MG63 (cell line): ENCODE data around the gene ADORA3. TPM values are rescaled to one million over a fixed set of nuclear protein-coding genes. Genes with fewer than 3 reads are reported as not detected.
A peak's percentile ranks its signal among the peaks of the same experiment; 100 is the strongest.
"Not testable (repeated sequence)": the region's sequence is repeated elsewhere in the genome, so short reads cannot be mapped to it uniquely, and the experiment has no call there.

Experiments used
- DNase-seq: peaks from one replicate; pipeline ENCODE4 v3.0.0-alpha.2; 2020
- H3K27me3 ChIP-seq: fragments of 250-450 bp; sonication (Bioruptor Pico); 2 replicates; pipeline ENCODE4 v1.5.1; 2020; ENCODE audit warnings: mild to moderate bottlenecking, moderate library complexity
- H3K36me3 ChIP-seq: fragments of 250-450 bp; sonication (Bioruptor Pico); 2 replicates; pipeline ENCODE4 v1.5.1; 2020; ENCODE audit warnings: mild to moderate bottlenecking, moderate library complexity
- H3K4me3 ChIP-seq: fragments of 250-450 bp; sonication (Bioruptor Pico); 2 replicates; pipeline ENCODE4 v1.5.1; 2020; ENCODE audit warnings: mild to moderate bottlenecking, moderate library complexity
- H3K9me3 ChIP-seq: fragments of 250-450 bp; sonication (Bioruptor Pico); 2 replicates; pipeline ENCODE4 v1.5.1; 2020; ENCODE audit warnings: mild to moderate bottlenecking, moderate library complexity
- total RNA-seq: library from RNA; depleted of rRNA; stranded (reverse); fragments of >200 nt; shearing (Covaris generic); gene quantifications from 2 replicates; pipeline ENCODE4 v1.2.3, GENCODE V29; 2014; ENCODE audit warnings: low replicate concordance; rRNA removed

Gene ADORA3
- total RNA-seq, result not detected in 2 replicates

DNA sequence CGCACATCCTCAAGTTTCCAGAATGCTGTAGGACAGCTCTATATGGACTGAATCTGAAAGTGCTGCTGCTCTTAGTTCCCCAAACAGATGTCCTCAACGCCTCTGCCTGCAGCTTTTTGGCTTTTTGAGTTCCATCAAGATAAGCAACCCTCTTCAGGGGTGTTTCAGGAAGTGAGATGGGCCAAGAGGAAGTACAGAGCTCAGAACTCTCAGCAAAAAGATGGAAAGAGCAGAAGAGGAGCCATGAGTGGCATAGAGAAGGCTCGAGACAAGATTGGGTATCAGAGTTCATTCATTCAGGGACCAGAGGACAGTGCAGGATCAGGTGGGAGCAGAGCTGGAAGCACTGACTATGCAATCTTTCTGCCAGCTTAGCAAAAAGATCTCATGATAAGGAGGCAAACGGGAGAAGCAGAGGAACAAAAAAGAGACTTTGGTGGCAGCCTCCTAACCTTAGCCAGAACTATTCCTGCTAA is at the start of gene ADORA3, which contains the start of gene TMIGD3:
TSS of gene ADORA3 (minus strand) at position 49 of the 476 bp plus-strand sequence. CDS start 279 bp downstream, outside the sequence.
TSS of gene TMIGD3 (minus strand) at position 49 of the 476 bp plus-strand sequence. CDS start 279 bp downstream, outside the sequence.
- Histone ChIP-seq H3K9me3 (no peaks in the 10 kb centered on the region), H3K4me3 (no peak within 1 kb of the TSS), H3K36me3 (no peaks in the 10 kb centered on the region), H3K27me3 (0 out of 2 replicates have a peak, but pooled peaks cover 2% of the 10 kb centered on the region)
- DNase-seq, result no peak

DNA sequence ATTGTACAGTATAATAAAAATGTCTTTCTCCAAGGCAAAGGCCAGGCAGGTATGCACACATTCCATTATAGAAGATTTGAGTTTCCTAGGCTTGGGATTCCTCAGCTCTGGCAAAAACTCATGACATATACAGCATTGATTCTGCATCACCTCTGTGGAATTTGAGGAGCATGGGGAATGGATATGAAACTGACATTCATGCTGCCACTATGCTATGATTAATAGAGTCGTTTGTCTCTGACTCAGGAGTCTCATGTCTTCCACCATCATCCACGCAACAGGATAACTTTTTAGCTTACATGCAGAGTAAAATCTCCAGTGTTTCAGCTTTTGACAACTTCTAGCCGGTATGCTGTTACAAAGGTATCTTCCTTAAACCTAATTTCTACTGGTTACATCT is 49.8 kb upstream of the ADORA3 start:
- Histone ChIP-seq H3K36me3 (no peaks in the 10 kb centered on the region), H3K4me3 (no peak overlapping the region), H3K27me3 (no peaks in the 10 kb centered on the region), H3K9me3 (no peaks in the 10 kb centered on the region)
- DNase-seq, result peak; percentile 29

GRCh38 chr1:111552587-111552986 is 49.2 kb upstream of the ADORA3 start:
- no peak overlapping the region for H3K4me3 ChIP-seq
- DNase-seq, result no peak
- no peaks in the 10 kb centered on the region for H3K27me3 ChIP-seq
- no peaks in the 10 kb centered on the region for H3K9me3 ChIP-seq
- no peaks in the 10 kb centered on the region for H3K36me3 ChIP-seq

GRCh38 chr1:111551623-111552411 is 48.4 kb upstream of the ADORA3 start:
- DNase-seq, result no peak
- Histone ChIP-seq H3K27me3 (no peaks in the 10 kb centered on the region), H3K9me3 (no peaks in the 10 kb centered on the region), H3K36me3 (no peaks in the 10 kb centered on the region), H3K4me3 (no peak overlapping the region)

DNA sequence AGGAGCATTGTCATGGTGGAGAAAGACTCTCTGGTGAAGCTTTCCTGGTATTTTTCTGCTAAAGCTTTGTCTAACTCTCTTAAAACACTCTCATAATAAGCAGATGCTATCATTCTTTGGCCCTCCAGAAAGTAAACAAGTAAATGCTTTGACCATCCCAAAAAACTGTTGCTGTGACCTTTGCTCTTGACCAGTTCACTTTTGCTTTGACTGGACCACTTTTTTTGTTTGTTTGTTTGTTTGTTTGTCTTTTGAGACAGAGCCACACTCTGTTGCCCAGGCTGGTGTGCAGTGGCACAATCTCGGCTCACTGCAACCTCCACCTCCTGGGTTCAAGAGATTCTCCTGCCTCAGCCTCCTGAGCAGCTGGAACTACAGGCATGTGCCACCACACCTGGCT is 44.4 kb upstream of the ADORA3 start:
- H3K36me3 ChIP-seq, H3K9me3 ChIP-seq, DNase-seq, H3K27me3 ChIP-seq, H3K4me3 ChIP-seq: not testable (repeated sequence)

- Histone ChIP-seq H3K9me3 (no peaks in the 10 kb centered on the region), H3K36me3 (no peaks in the 10 kb centered on the region), H3K27me3 (no peaks in the 10 kb centered on the region), H3K4me3 (no peak overlapping the region)
- DNase-seq, result no peak
These were observed 38.8 kb upstream of the ADORA3 start for GRCh38 chr1:111542187-111542586.

GRCh38 chr1:111541721-111542120 is 38.3 kb upstream of the ADORA3 start:
- Histone ChIP-seq H3K9me3 (no peaks in the 10 kb centered on the region), H3K4me3 (no peak overlapping the region), H3K36me3 (no peaks in the 10 kb centered on the region), H3K27me3 (no peaks in the 10 kb centered on the region)
- DNase-seq, result no peak

GRCh38 chr1:111540928-111541327 is 37.5 kb upstream of the ADORA3 start:
- DNase-seq, result no peak
- Histone ChIP-seq H3K36me3 (no peaks in the 10 kb centered on the region), H3K4me3 (no peak overlapping the region), H3K9me3 (no peaks in the 10 kb centered on the region), H3K27me3 (no peaks in the 10 kb centered on the region)

DNA sequence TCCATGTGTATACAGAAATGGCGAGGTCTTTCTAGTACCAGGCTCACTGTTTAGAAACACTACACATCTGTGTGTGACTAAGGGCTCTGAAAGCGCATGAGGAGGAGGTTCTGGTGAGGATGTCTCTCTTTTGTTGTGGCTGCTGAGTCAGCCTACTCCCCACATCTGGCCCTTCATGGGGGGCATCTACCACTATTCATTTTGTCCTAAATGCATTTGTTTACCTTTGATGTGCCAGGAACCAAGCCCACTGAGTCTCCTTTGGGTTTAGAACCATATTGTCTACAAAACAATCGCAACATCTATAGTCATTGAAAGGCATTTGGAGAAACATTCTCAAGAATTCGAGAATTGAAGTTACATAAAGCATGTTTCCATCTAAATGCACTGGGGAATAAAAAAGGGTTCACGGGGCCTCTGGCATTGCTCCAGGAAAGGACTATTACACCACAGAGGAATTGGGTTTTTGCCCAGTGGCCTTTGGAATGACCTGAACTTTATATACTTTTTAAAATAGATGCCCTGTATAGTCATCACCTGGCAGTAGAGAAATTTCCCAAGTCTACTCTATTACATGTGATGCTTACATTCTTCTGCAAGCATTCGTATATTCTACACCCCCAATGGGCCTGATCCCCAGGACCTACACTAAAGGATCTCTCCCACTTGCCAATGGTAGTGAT is 35.1 kb upstream of the ADORA3 start:
- no peak overlapping the region for H3K4me3 ChIP-seq
- peak; percentile 67 for DNase-seq
- H3K9me3 ChIP-seq, result no peaks in the 10 kb centered on the region
- H3K27me3 ChIP-seq, result no peaks in the 10 kb centered on the region
- no peaks in the 10 kb centered on the region for H3K36me3 ChIP-seq

- Histone ChIP-seq H3K9me3 (no peaks in the 10 kb centered on the region), H3K27me3 (no peaks in the 10 kb centered on the region), H3K36me3 (no peaks in the 10 kb centered on the region), H3K4me3 (no peak overlapping the region)
- no peak for DNase-seq
These were observed 32.1 kb upstream of the ADORA3 start for GRCh38 chr1:111535256-111536191.

DNA sequence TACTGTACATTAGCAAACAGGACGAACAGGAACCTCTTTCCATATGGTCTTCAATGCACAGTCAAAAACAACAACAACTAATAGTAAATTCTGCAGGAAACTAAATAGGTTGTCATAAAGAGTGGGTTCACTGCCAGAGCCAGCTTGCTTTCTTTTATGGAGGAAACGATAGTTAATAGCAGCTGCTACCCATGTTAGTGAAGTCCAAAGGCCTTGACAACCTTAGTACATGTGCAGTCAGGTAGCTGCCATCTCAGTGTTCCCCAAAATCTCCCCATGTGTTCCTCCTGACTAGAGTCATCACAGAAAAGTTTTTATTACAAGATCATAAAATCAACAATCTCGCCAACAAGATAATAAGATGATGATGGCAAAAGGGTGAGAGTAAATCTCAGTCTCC is 16.6 kb upstream of the ADORA3 start:
- no peak for DNase-seq
- Histone ChIP-seq H3K9me3 (no peaks in the 10 kb centered on the region), H3K27me3 (no peaks in the 10 kb centered on the region), H3K36me3 (no peaks in the 10 kb centered on the region), H3K4me3 (no peak overlapping the region)

DNA sequence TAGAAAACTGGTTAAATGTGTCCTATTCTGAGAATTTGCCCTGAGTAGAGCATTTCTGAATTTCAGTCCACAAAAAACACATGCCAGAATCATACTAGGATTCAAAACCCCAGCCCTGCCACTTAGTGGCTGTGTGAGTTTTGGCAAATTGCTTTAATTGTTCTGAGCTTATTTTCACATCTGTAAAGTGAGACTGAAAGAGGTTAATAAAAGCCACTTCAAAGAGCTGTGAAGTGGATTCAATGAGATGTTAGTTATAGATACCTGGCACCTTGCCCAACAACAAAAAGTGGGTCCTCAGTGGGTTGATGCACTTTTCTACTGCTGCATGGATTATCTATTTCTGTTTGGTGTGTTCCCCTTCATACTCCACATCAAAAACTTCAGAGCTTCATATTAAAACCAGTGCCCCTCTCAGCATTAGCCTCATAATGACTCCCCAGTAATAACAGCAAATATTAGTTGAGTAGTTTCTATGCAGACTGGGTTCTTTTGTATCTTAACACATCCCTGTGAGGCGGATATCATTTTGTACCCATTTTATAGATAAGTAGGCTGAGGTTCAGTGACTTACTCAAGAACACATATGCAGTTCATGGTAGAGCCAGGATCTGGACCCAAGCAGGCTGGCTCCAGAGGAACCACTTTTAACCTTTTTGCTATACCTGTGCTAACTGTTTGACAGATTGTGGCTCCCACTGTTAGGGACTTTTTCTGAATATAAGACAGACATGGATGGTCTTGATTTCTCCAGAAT is 14.2 kb upstream of the ADORA3 start:
- H3K27me3 ChIP-seq, result no peaks in the 10 kb centered on the region
- H3K36me3 ChIP-seq, result no peaks in the 10 kb centered on the region
- H3K4me3 ChIP-seq, result no peak overlapping the region
- DNase-seq, result no peak
- H3K9me3 ChIP-seq, result no peaks in the 10 kb centered on the region

GRCh38 chr1:111516005-111516535 is 12.6 kb upstream of the ADORA3 start:
- H3K36me3 ChIP-seq, result no peaks in the 10 kb centered on the region
- no peak overlapping the region for H3K4me3 ChIP-seq
- H3K27me3 ChIP-seq, result no peaks in the 10 kb centered on the region
- DNase-seq, result peak; percentile 10
- no peaks in the 10 kb centered on the region for H3K9me3 ChIP-seq

DNA sequence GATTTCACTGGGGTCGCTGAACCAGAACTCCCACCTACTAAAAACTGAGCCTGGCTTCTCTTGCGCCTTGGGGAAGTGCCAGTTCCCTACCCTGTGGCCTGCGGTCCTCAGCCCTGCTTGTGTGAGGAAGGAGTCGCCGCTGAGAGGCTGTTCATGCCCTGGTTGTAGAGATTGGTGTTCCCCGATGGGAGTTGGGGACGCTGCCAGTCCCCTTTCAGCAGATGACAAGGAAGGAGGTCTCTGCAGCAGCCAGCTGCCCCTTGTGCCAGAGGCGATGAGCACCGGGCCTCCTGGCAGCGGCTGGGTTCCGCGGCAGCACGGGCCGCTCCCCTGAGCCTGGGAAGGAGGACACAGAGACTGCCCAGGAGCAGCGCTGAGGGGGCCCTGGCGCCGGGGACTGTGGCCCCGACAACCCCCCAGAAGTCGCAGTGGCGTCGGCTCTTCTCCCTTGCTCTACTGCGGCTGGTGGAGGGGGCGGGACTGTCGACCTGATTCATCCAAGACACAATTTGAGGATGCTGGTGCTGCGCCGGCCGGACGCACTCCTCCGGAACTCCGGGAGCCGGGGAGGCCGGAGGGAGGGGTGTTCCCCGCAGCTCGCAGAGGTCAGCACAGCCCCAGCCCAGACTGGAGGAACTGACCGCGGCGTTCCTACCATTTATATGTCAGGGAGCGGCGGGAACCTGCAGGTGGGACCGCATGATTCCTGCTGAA is 12.0 kb upstream of the ADORA3 start:
- peak; percentile 33 for DNase-seq

DNA sequence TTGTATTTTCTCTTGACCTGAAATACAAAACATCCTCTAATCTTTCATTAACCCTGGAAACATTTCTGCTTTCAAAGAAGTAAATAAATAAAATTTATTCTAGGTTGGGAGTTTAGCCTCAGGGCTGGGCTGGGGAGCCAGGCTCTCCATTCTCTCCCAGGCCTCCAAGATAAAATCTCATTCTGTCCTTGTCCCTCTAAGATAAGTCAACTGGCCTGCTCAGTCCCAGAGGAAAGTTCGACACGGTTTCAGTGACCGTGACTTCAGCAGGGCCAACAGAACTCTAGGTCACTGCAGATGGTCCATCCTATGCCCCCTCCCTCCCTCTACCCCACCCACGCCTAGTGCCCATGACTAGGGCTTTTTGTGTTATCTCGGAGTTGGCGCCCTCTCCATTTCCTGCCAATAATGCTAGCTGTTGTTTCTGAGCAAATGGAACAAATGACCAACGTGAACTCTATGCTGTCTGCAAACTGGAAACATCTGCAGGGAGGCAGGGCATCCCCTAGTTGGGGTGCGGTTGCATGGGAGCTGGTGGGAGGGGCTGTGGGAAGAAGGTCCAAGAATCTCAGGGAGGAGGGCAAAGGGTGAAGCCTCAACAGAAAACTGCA is 10.1 kb upstream of the ADORA3 start:
- Histone ChIP-seq H3K9me3 (no peaks in the 10 kb centered on the region), H3K27me3 (no peaks in the 10 kb centered on the region), H3K4me3 (no peak overlapping the region), H3K36me3 (no peaks in the 10 kb centered on the region)
- DNase-seq, result no peak

More for the DNA sequence above, 12.0 kb upstream of the ADORA3 start:
- Histone ChIP-seq H3K4me3 (no peak overlapping the region), H3K36me3 (no peaks in the 10 kb centered on the region), H3K27me3 (no peaks in the 10 kb centered on the region), H3K9me3 (no peaks in the 10 kb centered on the region)
